K562 (cell line): ENCODE measurements around the gene SNX1. TPM values are rescaled to one million over a fixed set of nuclear protein-coding genes. Genes with fewer than 3 reads are reported as not detected.

Experiments used
- EP300 ChIP-seq: IDR thresholded peaks from 2 replicates; pipeline ENCODE4 v1.6.1; 2012; ENCODE audit warnings: low read length, improper control_type of control experiment
- FOXJ2 ChIP-seq: fragments of 200-800 bp; sonication (Bioruptor generic); IDR thresholded peaks from 2 replicates; pipeline ENCODE4 v1.6.1; 2016; ENCODE audit warnings: missing genetic modification characterization, missing compliant biosample characterization
- HDAC6 ChIP-seq: IDR thresholded peaks from 2 replicates; pipeline ENCODE4 v1.6.1; 2012; ENCODE audit warnings: low read depth, mild to moderate bottlenecking, control low read depth, inconsistent platforms, low read length, moderate library complexity
- JUN ChIP-seq, 2 experiments: sonication (generic) in 1 of 2; formaldehyde crosslinking in 1 of 2; IDR thresholded peaks; 2 replicates each; pipeline versions ENCODE4 v1.6.1 to v1.8.0; 2012 to 2022; ENCODE audit warnings: borderline replicate concordance in 2 of 2, mild to moderate bottlenecking in 2 of 2, improper control_type of control experiment in 1 of 2, low read depth in 1 of 2, low read length in 1 of 2, missing genetic modification reagents in 1 of 2
- MCM7 ChIP-seq, 2 experiments: fragments of 450-650 bp; IDR thresholded peaks; 2 replicates each; pipeline ENCODE4 v1.6.1; 2016 to 2018
- MECOM ChIP-seq: fragments of 250-450 bp; sonication (Bioruptor Pico); IDR thresholded peaks from 2 replicates; pipeline ENCODE4 v1.8.0; 2022; ENCODE audit warnings: inconsistent platforms
- MEIS2 ChIP-seq: fragments of 450-650 bp; IDR thresholded peaks from 2 replicates; pipeline ENCODE4 v1.6.1; 2014; ENCODE audit warnings: mild to moderate bottlenecking; ENCODE audit not compliant: partially characterized antibody
- OTX1 ChIP-seq: fragments of 450-650 bp; formaldehyde crosslinking; IDR thresholded peaks from 2 replicates; pipeline ENCODE4 v1.4.0; 2022; ENCODE audit warnings: mild to moderate bottlenecking
- SOX6 ChIP-seq: fragments of 450-650 bp; IDR thresholded peaks from 2 replicates; pipeline ENCODE4 v1.6.1; 2014; ENCODE audit warnings: mild to moderate bottlenecking
- SRSF7 ChIP-seq: fragments of 200-400 bp; formaldehyde crosslinking; optimal IDR thresholded peaks from 2 replicates; pipeline ENCODE3; 2017; ENCODE audit warnings: mild to moderate bottlenecking, low read depth, low read length
- UBTF ChIP-seq, 2 experiments: IDR thresholded peaks; 2 replicates each; pipeline ENCODE4 v1.6.1; 2012; ENCODE audit warnings: improper control_type of control experiment in 2 of 2, low read depth in 2 of 2, low read length in 2 of 2, borderline replicate concordance in 1 of 2
- ZBTB33 ChIP-seq: sonication (generic); formaldehyde crosslinking; IDR thresholded peaks from 2 replicates; pipeline ENCODE4 v1.8.1; 2023; ENCODE audit warnings: mild to moderate bottlenecking, missing genetic modification reagents
- ZBTB43 ChIP-seq: sonication (generic); formaldehyde crosslinking; IDR thresholded peaks from 2 replicates; pipeline ENCODE4 v1.8.0; 2023; ENCODE audit warnings: mild to moderate bottlenecking, missing genetic modification reagents
- ZFP1 ChIP-seq: fragments of 450-650 bp; formaldehyde crosslinking; IDR thresholded peaks from 2 replicates; pipeline ENCODE4 v1.4.0; 2020; ENCODE audit warnings: mild to moderate bottlenecking, mixed read lengths
- ZNF263 ChIP-seq: sonication (generic); formaldehyde crosslinking; IDR thresholded peaks from 2 replicates; pipeline ENCODE4 v1.8.0; 2022; ENCODE audit warnings: mild to moderate bottlenecking, missing genetic modification reagents, borderline replicate concordance
- ZNF592 ChIP-seq: fragments of 450-650 bp; IDR thresholded peaks from 2 replicates; pipeline ENCODE4 v1.6.1; 2017; ENCODE audit warnings: antibody characterized with exemption, mild to moderate bottlenecking
- ZNF785 ChIP-seq: fragments of 250-450 bp; sonication (Bioruptor Pico); IDR thresholded peaks from 2 replicates; pipeline ENCODE4 v1.4.0; 2020; ENCODE audit warnings: mild to moderate bottlenecking
- polyA plus RNA-seq, 8 experiments: library from polyadenylated mRNA; depleted of rRNA in 4 of 8; stranded (reverse) in 5 of 8; unstranded in 3 of 8; fragments of >200 nt; fragmentation: Nextera tagmentation in 2 of 8; fragmentation: Illumina TruSeq in 1 of 8; extraction: Ambion mirVana in 2 of 8; extraction: Trizol in 1 of 8; gene quantifications; 2 replicates each; pipeline versions ENCODE4 v1.2.1 to v1.2.3, GENCODE V29; 2011 to 2014; ENCODE audit warnings: inconsistent platforms in 1 of 8, missing spikeins in 1 of 8
- total RNA-seq, 7 experiments: library from RNA; depleted of rRNA in 6 of 7; stranded (reverse); fragments of >200 nt in 6 of 7; fragmentation: Illumina TruSeq in 2 of 7; extraction: Trizol in 2 of 7; gene quantifications; 2 replicates each; pipeline versions ENCODE4 v1.2.1 to v1.2.3, GENCODE V29; 2011 to 2021; ENCODE audit warnings: low replicate concordance in 1 of 7

Gene SNX1
- total and polyA plus RNA-seq, 9 of the 15 experiments (the other 6 are each of a cell fraction or from before 2014, with no cell fraction given): 11.0 to 105 (median 59.9) TPM

- no peak for TF ChIP-seq ZNF785
- no peak for TF ChIP-seq FOXJ2 (tag)
- TF ChIP-seq MEIS2: peak; percentile 59
- no peak for TF ChIP-seq OTX1 (CRISPR knock-in tag)
- TF ChIP-seq ZBTB33: no peak
- peak; percentile 33; the same call in 1 of the 2 replicates for TF ChIP-seq SOX6
- no peak for TF ChIP-seq SRSF7
- TF ChIP-seq ZNF592: no peak
- no peak for TF ChIP-seq ZNF263
- 0 out of 2 replicates have a peak, but pooled peaks have one; percentile 21 for TF ChIP-seq EP300
- TF ChIP-seq HDAC6: no peak
- TF ChIP-seq MCM7 (IDR thresholded peaks at IDR 0.05): no peak
- TF ChIP-seq ZBTB43: no peak
- TF ChIP-seq UBTF (IDR thresholded peaks at IDR 0.05; ENCODE audit: borderline replicate concordance in 1 of 2, low read depth in 2 of 2, low read length in 2 of 2): no peak
- peak; percentile 86 for TF ChIP-seq JUN (IDR thresholded peaks at IDR 0.05; ENCODE audit: borderline replicate concordance, low read depth, low read length)
- no peak for TF ChIP-seq JUN (CRISPR knock-in tag; IDR thresholded peaks at IDR 0.05; ENCODE audit: borderline replicate concordance)
- 0 out of 2 replicates have a peak, but pooled peaks have one; percentile 18 for TF ChIP-seq MECOM (CRISPR knock-in tag)
- TF ChIP-seq ZFP1: no peak
Observed at GRCh38 chr15:64070965-64071851, 24.6 kb upstream of the SNX1 start (continued).
